Right cardiac atrium (tissue), 5 donors: Measurements from ENCODE around the gene CARD6. TPM values are rescaled to one million over a fixed set of nuclear protein-coding genes. Genes with fewer than 3 reads are reported as not detected.
A peak's percentile ranks its signal among the peaks of the same experiment; 100 is the strongest.

Source experiments
- ATAC-seq, 2 donors: fragments of 200-7000 bp; cut with Tn5 transposase; one replicate each; pipeline versions ENCODE4 v1.8.0 to v1.9.1; 2020; ENCODE audit warnings: moderate library complexity in 2 of 2, mild to moderate bottlenecking in 1 of 2
- DNase-seq, 3 donors: peaks; one replicate each; pipeline ENCODE4 v3.0.0-alpha.2; 2020
- H3K27ac ChIP-seq: one replicate; pipeline ENCODE4 v1.5.1; 2013; ENCODE audit warnings: mild to moderate bottlenecking, low read length, control low read depth, moderate library complexity
- H3K27me3 ChIP-seq: one replicate; pipeline ENCODE4 v1.6.1; 2013; ENCODE audit not compliant: control insufficient read depth, insufficient read depth
- H3K4me1 ChIP-seq: one replicate; pipeline ENCODE4 v1.6.1; 2013; ENCODE audit warnings: low read length; ENCODE audit not compliant: control insufficient read depth, insufficient read depth
- H3K4me3 ChIP-seq: one replicate; pipeline ENCODE4 v1.5.1; 2013; ENCODE audit warnings: low read length, control low read depth
- H3K9me3 ChIP-seq: one replicate; pipeline ENCODE4 v1.6.1; 2013; ENCODE audit warnings: low read length; ENCODE audit not compliant: control insufficient read depth
- WGBS: extraction: QIAGEN DNeasy Blood & Tissue Kit; methylation state at CpG from one replicate; pipeline ENCODE4 v1.1.7; 2013; 5-methylcytosine and 5-hydroxymethylcytosine counted together
- intact Hi-C, 4 donors: fragments of 100-400 bp; cut with DNase I; formaldehyde crosslinking; loops; one replicate each; pipeline versions ENCODE4 v1.11.0 to v1.14.0; 2022 to 2023
- polyA plus RNA-seq: library from polyadenylated mRNA; stranded (reverse); fragments of 200-250 nt; gene quantifications from one replicate; pipeline ENCODE4 v1.2.3, GENCODE V29; 2013
- total RNA-seq, 4 donors: library from RNA; stranded (reverse); fragmentation: NEBNext Ultra II Directional; extraction: Animal tissue kit (Norgen Biotek cat#: 25700); gene quantifications; one replicate each; pipeline ENCODE4 v1.2.1, GENCODE V29; 2021
- donor health status: healthy with polysubstance abuse.
- donor health status: DM: no; HTN: yes; CAD: no.
- donor health status: DM: no; HTN: no; CAD: no.
- donor health status: DM: no; HTN: yes; CAD: no; lungs with severe emphysema.
- donor health status: DM: yes; HTN: yes; CAD: no.

Gene CARD6
- total and polyA plus RNA-seq, 5 donors, result 3.8 to 9.6 (median 7.9) TPM

DNA sequence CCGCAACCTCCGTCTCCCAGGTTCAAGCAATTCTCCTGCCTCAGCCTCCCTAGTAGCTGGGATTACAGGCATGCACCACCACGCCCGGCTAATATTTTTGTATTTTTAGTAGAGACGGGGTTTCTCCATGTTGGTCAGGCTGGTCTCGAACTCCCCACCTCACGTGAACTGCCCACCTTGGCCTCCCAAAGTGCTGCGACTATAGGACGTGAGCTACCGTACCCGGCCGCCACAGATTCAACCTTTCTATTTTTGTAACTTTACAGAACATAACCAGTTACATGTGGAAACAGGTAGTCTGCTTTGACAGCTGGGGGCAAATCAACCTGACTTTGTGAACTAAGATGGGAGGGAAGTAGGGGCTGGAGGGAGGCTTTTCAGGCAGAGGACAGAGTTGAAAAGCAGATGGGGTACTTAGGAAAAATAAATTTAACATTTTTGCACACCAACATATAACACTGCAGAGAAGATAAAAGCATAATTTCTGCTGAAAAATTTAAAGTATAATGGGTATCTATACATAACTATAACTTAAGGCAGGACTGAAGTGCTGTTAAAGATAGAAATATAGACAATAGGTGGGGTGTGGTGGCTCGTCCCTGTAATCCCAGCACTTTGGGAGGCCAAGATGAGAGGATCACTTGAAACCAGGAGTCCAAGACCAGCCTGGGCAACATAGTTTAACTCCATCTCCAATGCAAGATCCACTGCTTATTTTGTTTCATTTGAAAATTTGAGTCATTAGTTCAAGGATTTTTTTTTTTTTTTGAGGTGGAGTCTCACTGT lies 11.2 kb upstream of the CARD6 start:
- no peak for ATAC-seq
- no peak for DNase-seq
- intact Hi-C loops, result no loop called here

GRCh38 chr5:40831346-40832210 lies 9.6 kb upstream of the CARD6 start:
- intact Hi-C loops, result no loop called here
- no peaks in the 10 kb centered on the region for H3K4me1 ChIP-seq
- H3K27ac ChIP-seq, result no peak overlapping the region
- no peaks in the 10 kb centered on the region for H3K27me3 ChIP-seq
- DNase-seq (no peak), ATAC-seq (no peak)
- no peaks in the 10 kb centered on the region for H3K9me3 ChIP-seq
- H3K4me3 ChIP-seq, result no peak overlapping the region
- WGBS, result 76% methylated on average over 4 of the region's 4 CpGs

More for the DNA sequence above, 11.2 kb upstream of the CARD6 start:
- 95% methylated on average over 13 of the region's 13 CpGs for WGBS
- Histone ChIP-seq H3K9me3 (no peaks in the 10 kb centered on the region), H3K4me3 (no peak overlapping the region), H3K27me3 (no peaks in the 10 kb centered on the region), H3K4me1 (no peaks in the 10 kb centered on the region), H3K27ac (no peak overlapping the region)

GRCh38 chr5:40832345-40832744 lies 8.8 kb upstream of the CARD6 start:
- Histone ChIP-seq H3K4me1 (no peaks in the 10 kb centered on the region), H3K4me3 (no peak overlapping the region), H3K27me3 (no peaks in the 10 kb centered on the region), H3K27ac (no peak overlapping the region), H3K9me3 (no peaks in the 10 kb centered on the region)
- no peak for ATAC-seq
- intact Hi-C loops, result no loop called here
- DNase-seq, result no peak
- 89% methylated on average over 4 of the region's 4 CpGs for WGBS

DNA sequence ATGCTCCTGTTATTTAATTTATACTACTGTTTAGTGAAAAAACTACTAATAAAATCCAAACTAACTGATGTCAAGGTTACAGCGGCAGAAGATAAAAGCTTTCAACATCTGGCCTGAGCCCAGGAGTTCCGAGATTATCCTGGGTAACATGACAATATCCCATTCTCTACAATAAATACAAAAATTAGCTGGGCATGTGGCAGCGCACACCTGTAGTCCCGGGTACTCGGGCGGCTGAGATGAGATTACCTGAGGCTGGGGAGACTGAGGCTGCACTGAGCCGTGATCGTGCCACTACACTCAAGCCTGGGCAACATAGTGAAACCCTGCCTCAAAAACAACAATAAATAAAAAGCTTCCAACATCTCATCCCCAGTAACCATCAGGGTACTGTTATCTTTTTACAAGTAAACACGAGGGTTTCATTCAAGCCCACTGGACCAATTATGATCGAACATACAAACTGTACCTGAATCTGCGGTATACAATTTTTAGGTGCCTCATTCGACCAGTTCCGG lies 7.4 kb upstream of the CARD6 start:
- no peaks in the 10 kb centered on the region for H3K4me1 ChIP-seq
- peak overlapping the region; percentile 94 for H3K4me3 ChIP-seq
- H3K27ac ChIP-seq, result peak overlapping the region; percentile 51
- no peaks in the 10 kb centered on the region for H3K27me3 ChIP-seq
- WGBS, result 44% methylated on average over 13 of the region's 13 CpGs
- no peaks in the 10 kb centered on the region for H3K9me3 ChIP-seq
- DNase-seq, result no peak
- no peak for ATAC-seq
- intact Hi-C loops, result no loop called here

- Histone ChIP-seq H3K4me3 (peak overlapping the region; percentile 94), H3K4me1 (no peaks in the 10 kb centered on the region), H3K9me3 (no peaks in the 10 kb centered on the region), H3K27me3 (no peaks in the 10 kb centered on the region), H3K27ac (peak overlapping the region; percentile 90)
- intact Hi-C loops, result no loop called here
- DNase-seq, result no peak
- WGBS, result under 1% methylated on average over 21 of the region's 21 CpGs
- ATAC-seq, result no peak
Observed at GRCh38 chr5:40834391-40834848, 6.7 kb upstream of the CARD6 start.

DNA sequence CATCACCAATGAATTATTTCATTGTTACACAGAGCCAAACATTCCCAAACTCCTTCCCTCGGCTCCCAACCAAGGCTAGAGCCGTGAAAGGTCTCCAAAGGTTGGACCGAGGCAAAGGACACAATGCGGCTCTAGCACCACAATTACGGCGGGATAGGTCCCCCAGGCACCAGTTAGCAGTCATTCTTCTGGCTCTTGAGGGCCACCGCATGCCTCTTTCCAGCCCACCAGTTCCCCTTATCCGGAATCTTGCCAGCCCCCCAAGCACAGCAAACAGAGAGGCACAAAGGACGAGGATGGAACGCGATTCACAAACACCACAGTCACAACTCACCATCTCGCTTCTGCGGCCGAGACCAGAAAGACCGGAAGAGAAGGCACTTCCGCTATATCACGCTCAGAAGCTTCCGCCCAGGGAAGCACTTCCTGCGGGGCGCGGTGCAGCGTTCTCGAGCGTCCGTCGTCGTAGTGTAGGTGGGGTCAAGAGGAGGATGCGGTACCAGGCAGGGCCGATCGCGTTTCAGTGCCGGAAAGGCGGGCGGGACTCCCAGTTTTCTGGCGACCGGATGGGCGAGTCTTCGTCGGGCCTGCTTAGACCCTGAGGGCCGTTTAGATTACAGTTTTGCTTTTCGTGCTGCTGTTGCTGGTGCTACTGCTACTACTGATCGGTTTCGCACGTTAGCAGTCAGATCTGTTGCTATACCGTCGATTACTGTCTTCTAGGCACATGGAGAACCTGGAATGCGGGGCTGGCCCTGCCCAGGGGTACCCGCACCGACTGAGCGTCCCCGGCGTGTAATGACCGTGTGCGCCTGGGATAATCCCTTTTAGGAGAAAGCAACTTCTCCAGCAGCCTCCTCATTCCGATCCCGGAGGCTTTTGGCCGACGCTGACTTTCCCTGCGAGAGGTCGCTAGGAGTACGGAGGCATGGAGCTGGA lies 6.0 kb upstream of the CARD6 start, which contains the start of gene RPL37:
Gene RPL37, minus strand, starts transcription at position 374 of the 939 bp plus-strand sequence. Its CDS starts 37 bp downstream, at position 337.
- DNase-seq (peak; percentile 97 to 98 (median 98)), ATAC-seq (peak; percentile 99 to 100)
- H3K27me3 ChIP-seq, result no peaks in the 10 kb centered on the region
- no peaks in the 10 kb centered on the region for H3K4me1 ChIP-seq
- intact Hi-C loops, result no loop called here
- H3K4me3 ChIP-seq, result peak within 1 kb of the TSS; percentile 94
- peak within 1 kb of the TSS; percentile 98 for H3K27ac ChIP-seq
- WGBS, result 2% methylated on average over 61 of the region's 61 CpGs
- no peaks in the 10 kb centered on the region for H3K9me3 ChIP-seq

DNA sequence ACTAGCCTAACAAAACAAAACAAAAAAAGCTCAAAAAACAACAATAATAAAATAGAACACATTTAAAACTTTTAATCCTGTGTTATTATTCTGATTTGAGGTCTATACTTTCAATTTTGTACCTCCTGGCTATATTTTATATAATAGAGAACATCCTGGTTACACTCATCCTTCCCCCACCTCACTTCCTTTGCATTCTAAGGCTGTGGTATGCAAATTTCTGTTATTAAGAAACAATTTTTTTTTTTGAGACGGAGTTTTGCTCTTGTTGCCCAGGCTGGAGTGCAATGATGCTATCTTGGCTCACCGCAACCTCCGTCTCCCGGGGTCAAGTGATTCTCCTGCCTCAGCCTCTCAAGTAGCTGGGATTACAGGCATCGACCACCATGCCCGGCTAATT lies 3.1 kb upstream of the CARD6 start:
- H3K4me3 ChIP-seq, result no peak overlapping the region
- no peaks in the 10 kb centered on the region for H3K27me3 ChIP-seq
- DNase-seq, result no peak
- no peak for ATAC-seq
- no peaks in the 10 kb centered on the region for H3K9me3 ChIP-seq
- intact Hi-C loops, result no loop called here
- no peaks in the 10 kb centered on the region for H3K4me1 ChIP-seq
- WGBS, result 89% methylated on average over 6 of the region's 6 CpGs
- no peak overlapping the region for H3K27ac ChIP-seq

- Histone ChIP-seq H3K4me3 (peak overlapping the region; percentile 69), H3K9me3 (peaks cover 2% of the 10 kb centered on the region), H3K4me1 (no peaks in the 10 kb centered on the region), H3K27ac (no peak overlapping the region), H3K27me3 (no peaks in the 10 kb centered on the region)
- no peak for DNase-seq
- WGBS, result 44% methylated on average over 2 of the region's 2 CpGs
- intact Hi-C loops, result no loop called here
- ATAC-seq, result no peak
Observed at GRCh38 chr5:40842351-40842750, 1.2 kb downstream of the CARD6 start.

DNA sequence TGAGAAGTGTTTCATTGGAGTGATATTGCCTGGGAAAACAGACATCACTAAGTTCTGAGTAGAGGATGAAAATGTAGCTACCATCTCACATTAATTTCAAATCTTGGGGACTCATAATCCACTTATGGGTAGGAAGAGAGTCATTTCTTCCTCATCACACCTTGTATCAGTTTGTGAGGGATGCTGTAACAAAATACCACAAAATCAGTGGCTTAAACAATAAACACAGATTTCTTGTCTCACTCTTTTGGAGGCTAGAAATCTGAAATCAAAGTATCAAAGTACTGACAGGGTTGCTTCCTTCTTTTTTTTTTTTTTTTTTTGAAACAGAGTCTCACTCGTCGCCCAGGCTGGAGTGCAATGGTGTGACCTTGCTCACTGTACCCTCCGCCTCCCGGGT lies 3.4 kb downstream of the CARD6 start:
- peaks cover 2% of the 10 kb centered on the region for H3K9me3 ChIP-seq
- H3K27ac ChIP-seq, result no peak overlapping the region
- DNase-seq (no peak), ATAC-seq (no peak)
- intact Hi-C loops, result no loop called here
- H3K27me3 ChIP-seq, result no peaks in the 10 kb centered on the region
- no peak overlapping the region for H3K4me3 ChIP-seq
- H3K4me1 ChIP-seq, result no peaks in the 10 kb centered on the region
- 95% methylated on average over 4 of the region's 4 CpGs for WGBS

GRCh38 chr5:40846371-40846770 lies 5.2 kb downstream of the CARD6 start:
- 81% methylated on average over 2 of the region's 2 CpGs for WGBS
- Histone ChIP-seq H3K27me3 (no peaks in the 10 kb centered on the region), H3K4me3 (no peak overlapping the region), H3K4me1 (no peaks in the 10 kb centered on the region), H3K27ac (no peak overlapping the region), H3K9me3 (peaks cover 2% of the 10 kb centered on the region)
- intact Hi-C loops, result no loop called here
- ATAC-seq (no peak), DNase-seq (no peak)
